ENCODE measurements around the gene PDCD7. TPM values are rescaled to one million over a fixed set of nuclear protein-coding genes. Genes with fewer than 3 reads are reported as not detected.
"Not testable (repeated sequence)": the region's sequence is repeated elsewhere in the genome, so short reads cannot be mapped to it uniquely, and the experiment has no call there.

The PDCD7 gene, protein sequence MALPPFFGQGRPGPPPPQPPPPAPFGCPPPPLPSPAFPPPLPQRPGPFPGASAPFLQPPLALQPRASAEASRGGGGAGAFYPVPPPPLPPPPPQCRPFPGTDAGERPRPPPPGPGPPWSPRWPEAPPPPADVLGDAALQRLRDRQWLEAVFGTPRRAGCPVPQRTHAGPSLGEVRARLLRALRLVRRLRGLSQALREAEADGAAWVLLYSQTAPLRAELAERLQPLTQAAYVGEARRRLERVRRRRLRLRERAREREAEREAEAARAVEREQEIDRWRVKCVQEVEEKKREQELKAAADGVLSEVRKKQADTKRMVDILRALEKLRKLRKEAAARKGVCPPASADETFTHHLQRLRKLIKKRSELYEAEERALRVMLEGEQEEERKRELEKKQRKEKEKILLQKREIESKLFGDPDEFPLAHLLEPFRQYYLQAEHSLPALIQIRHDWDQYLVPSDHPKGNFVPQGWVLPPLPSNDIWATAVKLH
- total RNA-seq, result 15.8 TPM
- long read RNA-seq, transcript PDCD7-201 (5 exons, 2,851 nt), result major isoform, 11 of 32 reads
- long read RNA-seq, partial matches to known transcripts, result 19 of 32 reads
- long read RNA-seq, other reads (novel, unspliced or antisense), result 2 of 32 reads

GRCh38 chr15:65133548-65134200 lies at the start of gene PDCD7:
Gene PDCD7 (minus strand): TSS chr15:65133808. CDS start chr15:65133781, 27 bp downstream.
- DNase-seq, result peak; percentile 91
- intact Hi-C loops (cut with micrococcal nuclease), result no loop called here
- peak; percentile 96 for ATAC-seq

DNA sequence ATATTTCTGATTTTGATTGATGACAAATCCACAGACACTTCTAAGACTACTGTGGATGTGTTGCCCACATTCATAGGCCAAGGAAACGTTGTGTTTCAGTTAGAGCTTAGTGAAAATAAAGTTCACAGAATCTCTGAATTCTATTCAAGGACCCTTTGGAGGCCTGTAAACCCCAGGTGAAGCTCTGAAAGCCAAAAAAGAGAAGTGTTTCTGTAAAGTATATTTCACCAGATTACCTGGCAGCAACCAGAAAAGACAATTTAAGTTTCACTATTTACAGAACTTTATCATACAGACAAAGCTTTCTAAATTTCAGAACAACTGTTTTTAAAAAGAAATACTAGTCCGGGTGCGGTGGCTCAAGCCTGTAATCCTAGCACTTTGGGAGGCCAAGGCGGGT lies 48.9 kb upstream of the PDCD7 start:
- ATAC-seq (no peak), DNase-seq (no peak)
- intact Hi-C loops (cut with micrococcal nuclease), result no loop called here

GRCh38 chr15:65181582-65182353 lies 48.2 kb upstream of the PDCD7 start:
- ATAC-seq; DNase-seq; intact Hi-C loops (cut with micrococcal nuclease): not testable (repeated sequence)

- ATAC-seq, result no peak
- intact Hi-C loops (cut with micrococcal nuclease), result no loop called here
- DNase-seq, result no peak
Measured at GRCh38 chr15:65180167-65180566, 46.6 kb upstream of the PDCD7 start.

DNA sequence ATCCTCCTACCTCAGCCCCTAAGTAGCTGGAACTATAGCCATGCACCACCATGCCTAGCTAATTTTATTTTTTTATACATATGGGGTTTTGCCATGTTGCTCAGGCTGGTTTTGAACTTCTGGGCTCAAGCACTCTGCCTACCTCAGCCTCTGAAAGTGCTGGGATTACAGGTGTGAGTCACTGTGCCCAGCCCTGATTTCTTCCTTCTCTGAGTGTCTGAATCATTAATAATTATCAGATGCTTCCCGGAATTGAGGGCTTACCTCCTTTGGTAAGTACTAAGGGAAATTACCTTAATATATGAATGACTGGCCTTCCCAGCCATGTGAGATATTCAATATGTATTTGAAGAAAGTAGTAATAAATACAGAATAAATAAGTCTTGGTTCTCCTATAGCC lies 44.3 kb upstream of the PDCD7 start:
- ATAC-seq, result no peak
- no peak for DNase-seq
- intact Hi-C loops (cut with micrococcal nuclease), result no loop called here

- intact Hi-C loops (cut with micrococcal nuclease), result no loop called here
- DNase-seq (no peak), ATAC-seq (no peak)
Measured at GRCh38 chr15:65176056-65176455, 42.4 kb upstream of the PDCD7 start.

GRCh38 chr15:65175511-65175910 lies 41.9 kb upstream of the PDCD7 start:
- no peak for DNase-seq
- intact Hi-C loops (cut with micrococcal nuclease), result no loop called here
- no peak for ATAC-seq

- intact Hi-C loops (cut with micrococcal nuclease), result no loop called here
- DNase-seq (no peak), ATAC-seq (no peak)
Measured at GRCh38 chr15:65174509-65174908, 40.9 kb upstream of the PDCD7 start.

DNA sequence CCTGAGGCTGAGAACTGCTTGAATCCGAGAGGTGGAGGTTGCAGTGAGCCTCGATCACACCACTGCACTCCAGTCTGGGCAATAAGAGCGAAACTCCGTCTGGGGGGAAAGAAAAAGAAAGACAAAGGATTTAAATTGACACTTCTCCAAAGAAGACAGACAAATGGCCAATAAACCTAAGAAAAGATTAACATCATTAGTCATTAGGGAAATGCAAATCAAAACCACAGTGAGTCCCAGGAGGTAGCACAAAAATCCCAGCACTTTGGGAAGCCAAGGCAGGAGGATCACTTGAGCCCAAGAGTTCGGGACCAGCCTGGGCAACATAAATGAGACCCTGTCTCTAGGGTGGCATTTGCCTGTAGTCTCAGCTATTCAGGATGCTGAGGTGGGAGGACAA lies 38.9 kb upstream of the PDCD7 start:
- intact Hi-C loops (cut with micrococcal nuclease), result no loop called here
- DNase-seq, result no peak
- no peak for ATAC-seq

DNA sequence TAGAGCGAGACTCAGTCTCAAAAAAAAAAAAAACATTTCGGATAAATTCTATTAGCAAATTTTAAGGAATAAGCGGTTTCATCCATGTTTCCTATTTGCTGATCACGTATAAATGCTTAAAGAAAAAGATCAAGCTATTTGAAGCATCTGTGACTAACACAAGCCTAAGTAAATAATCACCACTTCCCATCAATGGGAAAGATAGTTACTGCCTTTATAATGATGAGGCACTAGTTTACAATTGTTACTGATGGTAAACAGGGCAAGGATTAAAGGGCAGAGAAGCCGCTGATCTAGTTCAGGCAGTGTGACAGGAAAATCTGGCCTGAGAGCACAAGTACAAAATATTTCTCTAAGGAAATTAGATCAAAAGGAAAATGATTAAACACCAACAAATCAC lies 37.8 kb upstream of the PDCD7 start:
- ATAC-seq, result no peak
- intact Hi-C loops (cut with micrococcal nuclease), result no loop called here
- DNase-seq, result no peak

- peak; percentile 30 for ATAC-seq
Measured at GRCh38 chr15:65165875-65166274, 32.3 kb upstream of the PDCD7 start.

DNA sequence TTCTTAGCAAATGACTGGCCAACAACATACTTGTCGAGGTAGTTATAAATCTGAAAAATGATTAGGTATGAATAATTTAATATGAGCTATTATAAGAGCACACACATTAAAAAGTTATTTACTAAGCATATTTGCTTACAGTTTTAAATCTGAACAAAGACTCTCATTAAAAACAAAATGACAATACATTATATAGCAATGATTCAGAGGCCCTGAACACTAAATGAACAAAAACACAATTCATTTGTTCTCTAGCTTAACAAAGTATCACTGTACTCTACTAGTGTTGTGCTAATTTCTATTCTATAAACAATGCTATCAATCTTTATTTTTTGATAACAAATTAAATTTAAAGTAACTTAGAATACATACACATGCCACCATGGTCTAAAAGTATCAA lies 30.5 kb upstream of the PDCD7 start:
- intact Hi-C loops (cut with micrococcal nuclease), result no loop called here
- ATAC-seq (no peak), DNase-seq (no peak)

More at GRCh38 chr15:65165875-65166274, 32.3 kb upstream of the PDCD7 start:
- no peak for DNase-seq
- intact Hi-C loops (cut with micrococcal nuclease), result no loop called here

- DNase-seq (no peak), ATAC-seq (peak; percentile 28)
- intact Hi-C loops (cut with micrococcal nuclease), result no loop called here
Measured at GRCh38 chr15:65163041-65163440, 29.4 kb upstream of the PDCD7 start.

GRCh38 chr15:65156692-65157091 lies 23.1 kb upstream of the PDCD7 start:
- intact Hi-C loops (cut with micrococcal nuclease), result no loop called here
- DNase-seq, result no peak
- no peak for ATAC-seq

DNA sequence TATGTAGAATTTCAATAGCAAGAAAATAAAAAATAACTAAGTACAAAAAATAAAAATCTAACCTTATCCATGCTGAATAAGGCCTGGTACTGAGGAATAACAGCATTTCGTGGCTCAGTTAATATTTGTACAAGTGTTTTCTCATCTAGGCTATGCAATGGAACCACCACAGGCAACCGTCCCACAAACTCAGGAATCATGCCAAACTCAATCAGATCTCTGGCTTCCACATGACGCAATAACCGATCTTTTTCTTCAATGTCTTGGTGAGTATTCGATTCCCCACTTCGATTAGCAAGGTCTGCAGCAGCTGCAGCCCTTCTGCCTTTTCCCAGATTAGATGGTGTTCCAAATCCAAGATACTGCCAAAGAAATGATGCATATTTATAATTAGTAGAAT lies 21.1 kb upstream of the PDCD7 start:
- DNase-seq (no peak), ATAC-seq (no peak)
- intact Hi-C loops (cut with micrococcal nuclease), result no loop called here

DNA sequence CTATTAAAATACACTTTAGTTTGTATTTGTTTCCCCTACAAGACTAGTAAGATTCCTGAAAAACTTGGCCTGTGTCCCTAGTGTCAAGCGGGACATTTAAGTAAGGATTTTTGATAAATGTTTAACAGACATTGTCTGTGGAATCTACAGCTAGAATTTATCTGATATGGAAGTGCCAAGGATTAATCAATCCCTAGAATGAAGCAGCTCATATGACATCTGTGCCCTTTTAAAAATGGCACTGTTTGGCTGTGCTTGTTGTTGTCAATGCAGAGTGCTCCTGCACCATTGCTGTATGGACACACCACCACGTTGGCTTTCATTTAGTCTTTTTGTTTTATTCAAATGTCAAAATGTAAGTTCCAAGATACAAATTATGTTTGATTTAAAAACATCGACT lies 14.3 kb upstream of the PDCD7 start:
- ATAC-seq, result no peak
- DNase-seq, result no peak
- intact Hi-C loops (cut with micrococcal nuclease), result no loop called here

- no peak for DNase-seq
- ATAC-seq, result no peak
- intact Hi-C loops (cut with micrococcal nuclease), result no loop called here
Measured at GRCh38 chr15:65146438-65146837, 12.8 kb upstream of the PDCD7 start.

DNA sequence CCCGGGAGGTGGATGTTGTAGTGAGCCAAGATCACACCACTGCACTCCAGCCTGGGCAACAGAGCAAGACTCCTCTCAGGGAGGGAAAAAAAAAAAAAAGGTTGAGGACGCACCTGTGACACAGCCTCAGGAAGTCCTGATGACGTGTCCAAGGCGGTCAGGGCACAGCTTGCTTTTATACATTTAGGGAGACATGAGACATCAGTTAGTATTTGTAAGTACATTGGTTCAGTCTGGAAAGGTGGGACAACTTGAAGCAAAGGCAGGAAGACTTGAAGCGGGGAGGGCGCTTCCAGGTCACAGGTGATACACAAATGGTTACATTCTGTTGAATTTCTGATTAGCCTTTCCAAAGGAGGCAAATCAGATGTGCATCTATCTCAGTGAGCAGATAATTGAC lies 5.0 kb upstream of the PDCD7 start:
- intact Hi-C loops (cut with micrococcal nuclease); ATAC-seq; DNase-seq: not testable (repeated sequence)

DNA sequence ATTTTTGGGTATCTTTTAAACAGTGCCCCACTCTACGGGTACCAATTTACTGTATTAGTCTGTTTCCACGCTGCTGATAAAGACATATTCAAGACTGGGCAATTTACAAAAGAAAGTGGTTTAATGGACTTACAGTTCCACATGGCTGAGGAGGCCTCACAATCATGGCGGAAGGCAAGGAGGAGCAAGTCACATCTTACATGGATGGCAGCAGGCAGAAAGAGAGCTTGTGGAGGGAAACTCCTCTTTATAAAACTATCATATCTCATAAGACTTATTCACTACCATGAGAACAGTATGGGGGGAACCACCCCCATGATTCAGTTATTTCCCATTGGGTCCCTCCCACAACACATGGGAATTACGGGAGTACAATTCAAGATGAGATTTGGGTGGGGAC lies 4.3 kb upstream of the PDCD7 start:
- DNase-seq; ATAC-seq; intact Hi-C loops (cut with micrococcal nuclease): not testable (repeated sequence)

- DNase-seq; intact Hi-C loops (cut with micrococcal nuclease); ATAC-seq: not testable (repeated sequence)
Measured at GRCh38 chr15:65137089-65137488, 3.5 kb upstream of the PDCD7 start.

All from left ventricle myocardium superior (tissue), 1 donor.